GM19455 (cell line): ENCODE results near the gene HSPA4L.

ENCODE experiments used
- ATAC-seq: cut with Tn5 transposase; IDR thresholded peaks from one replicate; pipeline ENCODE4 v1.9.1; 2021; ENCODE audit not compliant: unreplicated experiment

Gene HSPA4L

GRCh38 chr4:127856813-127857447 lies 74.8 kb downstream of the HSPA4L start:
- ATAC-seq: peak; percentile 74

GRCh38 chr4:127857641-127858040 lies 75.5 kb downstream of the HSPA4L start:
- ATAC-seq: no peak

GRCh38 chr4:127868196-127868595 lies 86.1 kb downstream of the HSPA4L start:
- ATAC-seq: no peak

DNA sequence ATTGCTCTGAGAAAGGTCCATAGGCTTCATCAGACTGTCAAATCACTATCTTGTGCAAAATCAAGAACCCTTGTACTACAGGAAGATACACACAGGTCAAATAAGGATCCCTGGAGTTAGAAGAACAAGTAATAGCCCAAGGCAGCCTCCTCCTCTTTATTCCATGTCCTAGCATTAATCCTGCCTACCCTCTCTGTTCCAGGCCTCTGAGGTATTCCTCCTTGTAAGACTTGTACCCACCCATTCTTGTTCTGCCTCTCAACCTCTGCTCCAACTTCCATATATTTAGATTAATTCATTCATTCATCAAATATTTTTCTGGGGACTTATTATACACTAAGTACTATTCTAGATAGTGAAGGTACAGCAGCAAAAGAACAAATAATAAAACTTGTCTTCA lies 88.2 kb downstream of the HSPA4L start:
- ATAC-seq: no peak

DNA sequence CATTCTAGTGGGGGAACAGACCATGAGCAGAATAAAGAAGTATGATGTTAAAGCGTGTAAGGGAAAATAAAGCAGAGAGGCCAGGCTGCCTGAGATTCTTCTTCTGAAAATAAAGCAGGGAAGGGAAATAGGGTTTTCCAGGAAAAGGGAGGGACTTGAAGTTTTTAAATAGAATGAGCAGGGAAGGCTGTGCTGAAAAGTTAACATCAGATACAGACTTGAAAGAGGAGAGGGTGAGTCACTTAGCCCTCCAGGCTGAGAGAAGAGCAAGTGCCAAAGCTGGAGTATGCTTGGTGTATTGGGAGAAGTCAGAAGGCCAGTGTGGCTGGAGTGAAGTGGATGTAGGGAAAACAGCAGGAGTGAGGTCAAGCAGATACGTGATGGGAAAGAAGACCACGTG lies 88.6 kb downstream of the HSPA4L start:
- no peak for ATAC-seq

DNA sequence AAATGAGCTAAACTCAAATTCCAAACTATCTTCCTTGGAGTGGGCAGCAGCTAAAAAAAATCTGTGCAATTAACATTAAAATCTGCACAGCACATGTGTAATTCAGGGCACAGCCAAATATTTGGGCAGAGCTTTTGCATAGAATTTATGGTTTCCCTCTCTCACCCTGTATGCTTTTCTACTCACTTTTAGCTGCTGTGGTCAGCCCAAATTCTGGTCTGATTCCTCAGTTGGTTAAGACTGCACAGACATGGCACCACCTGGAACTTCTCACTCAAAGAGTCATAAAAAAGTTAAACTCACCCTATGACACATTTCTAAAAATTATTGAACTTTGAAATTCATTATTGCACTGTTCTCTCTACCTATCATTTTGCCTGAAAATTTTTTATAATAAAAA lies 93.7 kb downstream of the HSPA4L start:
- no peak for ATAC-seq

GRCh38 chr4:127880763-127881562 lies 98.8 kb downstream of the HSPA4L start, which contains the start of gene PLK4:
Gene PLK4 (plus strand): TSS chr4:127880893. CDS start chr4:127881135, 242 bp downstream.
- peak; percentile 92 for ATAC-seq

DNA sequence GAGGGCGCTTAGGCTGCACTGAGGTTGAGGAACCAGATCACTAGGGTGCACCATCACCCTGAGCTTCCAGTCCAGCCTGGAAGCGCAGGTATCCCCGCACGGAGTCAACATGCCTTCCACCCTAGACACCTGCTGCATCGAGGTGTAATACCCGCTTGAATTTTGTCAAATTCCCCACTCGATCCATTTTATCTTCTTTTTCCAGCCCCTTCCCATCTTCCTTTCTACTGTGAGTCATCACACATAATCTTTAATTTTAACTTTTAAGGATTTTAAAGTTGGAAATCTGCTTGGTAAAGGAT lies 99.4 kb downstream of the HSPA4L start:
- ATAC-seq: peak; percentile 42

DNA sequence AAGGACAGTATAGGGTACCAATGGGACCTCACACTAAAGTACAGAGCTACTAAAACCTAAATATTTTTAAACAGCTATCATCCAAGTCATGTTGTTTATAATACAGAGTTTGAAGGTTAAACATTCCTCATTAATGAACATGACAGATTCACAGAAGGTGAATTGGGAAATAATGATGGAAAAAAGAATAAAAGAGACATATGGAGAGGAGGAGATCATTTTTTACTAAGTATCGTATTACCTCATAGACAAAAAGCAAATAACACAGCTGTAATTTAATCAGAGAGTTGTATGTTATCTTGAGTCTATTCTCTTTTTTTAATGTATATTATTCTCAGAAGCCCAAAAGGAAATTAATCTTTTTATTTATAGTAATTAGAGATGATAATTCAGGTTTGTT lies 106.4 kb downstream of the HSPA4L start:
- ATAC-seq: no peak

DNA sequence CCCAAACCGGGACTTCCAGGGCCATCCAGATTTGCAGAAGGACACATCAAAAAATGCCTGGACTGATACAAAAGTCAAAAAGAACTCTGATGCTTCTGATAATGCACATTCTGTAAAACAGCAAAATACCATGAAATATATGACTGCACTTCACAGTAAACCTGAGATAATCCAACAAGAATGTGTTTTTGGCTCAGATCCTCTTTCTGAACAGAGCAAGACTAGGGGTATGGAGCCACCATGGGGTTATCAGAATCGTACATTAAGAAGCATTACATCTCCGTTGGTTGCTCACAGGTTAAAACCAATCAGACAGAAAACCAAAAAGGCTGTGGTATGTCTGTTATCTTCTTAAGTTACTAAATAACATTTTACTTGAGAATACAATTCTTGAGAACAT lies 107.8 kb downstream of the HSPA4L start:
- ATAC-seq: no peak
